Measurements from ENCODE around the gene PLCG1. TPM values are rescaled to one million over a fixed set of nuclear protein-coding genes. Genes with fewer than 3 reads are reported as not detected.
A peak's percentile ranks its signal among the peaks of the same experiment; 100 is the strongest.

Gene PLCG1
- total RNA-seq, 1 donor: 38.0 TPM

- DNase-seq (ENCODE audit: low read depth): peak; percentile 46
- TF ChIP-seq, protein P1, sequence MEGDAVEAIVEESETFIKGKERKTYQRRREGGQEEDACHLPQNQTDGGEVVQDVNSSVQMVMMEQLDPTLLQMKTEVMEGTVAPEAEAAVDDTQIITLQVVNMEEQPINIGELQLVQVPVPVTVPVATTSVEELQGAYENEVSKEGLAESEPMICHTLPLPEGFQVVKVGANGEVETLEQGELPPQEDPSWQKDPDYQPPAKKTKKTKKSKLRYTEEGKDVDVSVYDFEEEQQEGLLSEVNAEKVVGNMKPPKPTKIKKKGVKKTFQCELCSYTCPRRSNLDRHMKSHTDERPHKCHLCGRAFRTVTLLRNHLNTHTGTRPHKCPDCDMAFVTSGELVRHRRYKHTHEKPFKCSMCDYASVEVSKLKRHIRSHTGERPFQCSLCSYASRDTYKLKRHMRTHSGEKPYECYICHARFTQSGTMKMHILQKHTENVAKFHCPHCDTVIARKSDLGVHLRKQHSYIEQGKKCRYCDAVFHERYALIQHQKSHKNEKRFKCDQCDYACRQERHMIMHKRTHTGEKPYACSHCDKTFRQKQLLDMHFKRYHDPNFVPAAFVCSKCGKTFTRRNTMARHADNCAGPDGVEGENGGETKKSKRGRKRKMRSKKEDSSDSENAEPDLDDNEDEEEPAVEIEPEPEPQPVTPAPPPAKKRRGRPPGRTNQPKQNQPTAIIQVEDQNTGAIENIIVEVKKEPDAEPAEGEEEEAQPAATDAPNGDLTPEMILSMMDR (IDR thresholded peaks at IDR 0.05; ENCODE audit: insufficient read depth, low read length): no peak
- H3K4me3 ChIP-seq (ENCODE audit: low read depth, low read length): no peak overlapping the region
Observed at GRCh38 chr20:41222703-41223102, 85.4 kb downstream of the PLCG1 start.

- DNase-seq (ENCODE audit: low read depth): peak; percentile 37
- TF ChIP-seq, protein P1 (IDR thresholded peaks at IDR 0.05; ENCODE audit: insufficient read depth, low read length): no peak
- H3K4me3 ChIP-seq (ENCODE audit: low read depth, low read length): no peak overlapping the region
Observed at GRCh38 chr20:41223112-41223511, 85.8 kb downstream of the PLCG1 start.

DNA sequence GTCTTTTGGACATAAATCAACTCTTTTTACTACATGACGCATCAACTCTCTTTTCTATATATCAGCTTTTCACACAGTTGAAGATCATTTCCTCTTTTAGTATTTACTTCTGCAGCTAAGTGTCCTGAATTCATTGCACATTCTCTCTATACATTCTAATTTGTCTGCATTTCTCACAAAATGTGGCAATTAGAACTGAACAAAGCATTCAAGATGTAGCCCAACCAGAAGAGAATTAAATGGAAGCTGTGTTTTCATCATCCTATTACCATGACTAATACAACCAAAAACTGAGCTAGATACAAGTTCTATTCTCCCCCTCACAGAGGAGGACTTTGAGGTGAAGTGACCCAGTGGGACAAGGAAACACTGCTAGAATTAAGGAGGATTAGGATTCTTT, 86.9 kb downstream of the PLCG1 start:
- DNase-seq (ENCODE audit: low read depth): no peak

DNA sequence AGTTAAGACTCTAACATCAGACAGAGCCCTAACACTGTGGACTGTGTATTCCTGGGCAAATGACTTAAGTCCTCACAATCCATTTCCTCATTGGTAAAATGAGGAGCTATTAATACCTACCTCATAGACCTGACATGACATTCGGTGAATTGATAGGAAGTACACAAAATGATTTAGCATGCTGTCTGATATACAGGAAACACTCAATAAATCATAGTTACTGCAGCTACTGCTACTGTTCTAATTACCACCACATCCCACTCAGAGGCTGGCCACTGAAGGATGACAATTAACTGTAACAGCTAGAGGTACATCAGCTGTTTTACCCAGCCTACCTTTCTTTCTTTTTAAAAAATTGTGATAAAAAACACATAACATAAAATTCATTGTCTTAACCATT, 87.7 kb downstream of the PLCG1 start:
- DNase-seq (ENCODE audit: low read depth): no peak
- no peak overlapping the region for H3K4me3 ChIP-seq (ENCODE audit: low read depth, low read length)
- TF ChIP-seq, protein P1 (IDR thresholded peaks at IDR 0.05; ENCODE audit: insufficient read depth, low read length): no peak

More for the DNA sequence above, 86.9 kb downstream of the PLCG1 start:
- TF ChIP-seq, protein P1 (IDR thresholded peaks at IDR 0.05; ENCODE audit: insufficient read depth, low read length): no peak
- no peak overlapping the region for H3K4me3 ChIP-seq (ENCODE audit: low read depth, low read length)

GRCh38 chr20:41226426-41226825, 89.1 kb downstream of the PLCG1 start:
- no peak for DNase-seq (ENCODE audit: low read depth)
- TF ChIP-seq, protein P1 (IDR thresholded peaks at IDR 0.05; ENCODE audit: insufficient read depth, low read length): no peak
- H3K4me3 ChIP-seq (ENCODE audit: low read depth, low read length): no peak overlapping the region

Small RNAs within 50 kb of the gene (small RNA-seq; reads per million reads assigned to genes)
- gene AL022394.1 (not detected), gene MIR6871 (not detected)

Other genes with a start within 250 kb of the PLCG1 start
- gene TOP1, start 108.7 kb upstream of the PLCG1 start, total RNA-seq (ENCODE audit: low replicate concordance): 8.3 and 12.0 TPM in 2 replicates
- gene ZHX3, start 180.2 kb downstream of the PLCG1 start, total RNA-seq (ENCODE audit: low replicate concordance): 22.1 and 47.2 TPM in 2 replicates
- gene LPIN3, start 203.3 kb downstream of the PLCG1 start, total RNA-seq (ENCODE audit: low replicate concordance): 3.4 and 5.3 TPM in 2 replicates
- not detected in 2 replicates for gene EMILIN3, start 229.3 kb downstream of the PLCG1 start, total RNA-seq (ENCODE audit: low replicate concordance)